SK-N-MC (cell line): Measurements from ENCODE around the gene ZSCAN22.
"Not testable (repeated sequence)": the region's sequence is repeated elsewhere in the genome, so short reads cannot be mapped to it uniquely, and the experiment has no call there.

Experiments used
- DNase-seq: peaks from one replicate; pipeline ENCODE4 v3.0.0-alpha.2; 2011; ENCODE audit warnings: low read depth, low spot score
- H3K27ac ChIP-seq: fragments of 200-600 bp; sonication (generic); 2 replicates; pipeline ENCODE4 v1.5.1; 2016; ENCODE audit warnings: mixed run types
- H3K36me3 ChIP-seq: fragments of 200-600 bp; sonication (generic); 2 replicates; pipeline ENCODE4 v1.6.1; 2017; ENCODE audit warnings: antibody characterized with exemption, low read length, mixed read lengths; ENCODE audit not compliant: insufficient read depth
- H3K4me3 ChIP-seq: fragments of 200-600 bp; sonication (generic); 2 replicates; pipeline ENCODE4 v1.5.1; 2016
- H3K9ac ChIP-seq: fragments of 200-600 bp; sonication (generic); 2 replicates; pipeline ENCODE4 v1.8.0; 2017; ENCODE audit warnings: mixed run types, mixed read lengths; ENCODE audit not compliant: insufficient read length
- H3K9me3 ChIP-seq: fragments of 200-600 bp; sonication (generic); 2 replicates; pipeline ENCODE4 v1.6.1; 2017; ENCODE audit warnings: low read depth, mild to moderate bottlenecking, antibody characterized with exemption, low read length, moderate library complexity, mixed read lengths
- EZH2 ChIP-seq: fragments of 200-600 bp; sonication (generic); IDR thresholded peaks from one replicate; pipeline ENCODE4 v1.6.1; 2017; ENCODE audit warnings: antibody characterized with exemption
- FOXP2 ChIP-seq: optimal IDR thresholded peaks from 2 replicates; pipeline ENCODE3; 2011; ENCODE audit warnings: mild to moderate bottlenecking, moderate library complexity; ENCODE audit not compliant: insufficient read depth; ENCODE audit errors: extremely low read length, control extremely low read depth
- POLR2AphosphoS5 ChIP-seq: IDR thresholded peaks from 2 replicates; pipeline ENCODE4 v1.6.1; 2012; ENCODE audit warnings: mild to moderate bottlenecking, low read depth, low read length, borderline replicate concordance

ZSCAN22 gene

DNA sequence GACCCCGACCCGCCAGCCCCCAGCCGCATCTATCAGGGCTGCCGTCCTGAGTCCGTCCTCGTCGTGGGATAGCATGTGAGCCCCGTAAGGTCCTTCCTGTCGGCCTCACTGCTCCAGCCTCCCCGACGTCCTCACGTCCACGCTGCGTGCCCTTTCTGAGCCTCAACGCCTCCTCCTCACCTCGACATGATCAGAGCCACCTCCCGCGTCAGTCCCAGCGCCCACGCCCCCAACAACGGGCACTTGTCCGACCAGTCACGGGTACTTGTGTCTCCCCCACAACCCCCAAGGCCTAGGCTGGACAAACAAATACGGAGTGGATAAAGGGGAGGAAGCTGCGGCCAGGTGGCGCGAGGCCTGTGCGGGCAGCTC, 35.1 kb downstream of the ZSCAN22 start:
- Histone ChIP-seq H3K27ac (peak overlapping the region; percentile 92), H3K9me3 (no peaks in the 10 kb centered on the region), H3K36me3 (no peaks in the 10 kb centered on the region), H3K9ac (peak overlapping the region; percentile 99), H3K4me3 (peak overlapping the region; percentile 100)
- DNase-seq = no peak
- TF ChIP-seq EZH2 (no peak), FOXP2 (no peak), POLR2AphosphoS5 (no peak)

DNA sequence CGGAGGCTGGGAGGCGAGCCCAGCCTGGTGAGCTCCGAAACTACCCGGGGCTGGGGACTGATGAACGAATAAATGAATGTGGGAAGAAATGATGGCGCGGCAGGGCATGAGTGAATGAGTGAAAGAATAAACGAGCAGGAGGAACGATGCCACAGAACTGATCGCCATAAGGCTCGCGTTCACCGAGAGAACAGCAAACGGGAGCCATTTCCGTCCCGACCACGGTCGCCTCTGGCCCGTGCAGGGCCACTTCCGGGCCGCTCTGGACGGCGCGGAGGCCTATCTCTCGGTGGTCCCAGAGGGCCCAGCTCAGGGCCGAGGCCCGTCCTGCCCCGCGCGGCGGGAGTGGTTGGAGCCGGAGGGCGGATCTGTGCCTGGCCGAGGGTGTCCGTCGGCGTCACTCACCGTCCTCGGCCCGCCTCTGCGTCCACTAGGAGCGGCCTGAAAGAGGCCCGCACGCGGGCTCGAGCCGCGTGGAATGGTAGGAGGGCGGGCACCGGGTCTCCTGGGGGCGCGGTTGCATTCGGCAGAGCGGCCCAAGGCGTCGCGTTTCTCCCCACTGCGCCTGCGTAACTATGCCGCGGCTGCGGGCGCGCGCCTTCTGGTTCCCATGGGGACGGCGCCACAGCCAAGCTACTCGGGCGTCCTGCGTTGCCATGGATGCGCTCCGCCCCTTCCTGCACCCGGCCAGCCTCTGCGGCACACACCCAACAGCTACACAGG, 35.6 kb downstream of the ZSCAN22 start, which contains the start of gene ZNF497:
ZNF497 (minus strand) TSS at position 480 of the 723 bp plus-strand sequence. CDS start 5,116 bp downstream, outside the sequence.
- DNase-seq = peak; percentile 67
- H3K27ac ChIP-seq = peak within 1 kb of the TSS; percentile 92
- peak; percentile 96 for TF ChIP-seq POLR2AphosphoS5
- TF ChIP-seq EZH2 = no peak
- TF ChIP-seq FOXP2 = no peak
- peak within 1 kb of the TSS; percentile 100 for H3K4me3 ChIP-seq
- no peaks in the 10 kb centered on the region for H3K36me3 ChIP-seq
- H3K9ac ChIP-seq = peak within 1 kb of the TSS; percentile 99
- no peaks in the 10 kb centered on the region for H3K9me3 ChIP-seq

DNA sequence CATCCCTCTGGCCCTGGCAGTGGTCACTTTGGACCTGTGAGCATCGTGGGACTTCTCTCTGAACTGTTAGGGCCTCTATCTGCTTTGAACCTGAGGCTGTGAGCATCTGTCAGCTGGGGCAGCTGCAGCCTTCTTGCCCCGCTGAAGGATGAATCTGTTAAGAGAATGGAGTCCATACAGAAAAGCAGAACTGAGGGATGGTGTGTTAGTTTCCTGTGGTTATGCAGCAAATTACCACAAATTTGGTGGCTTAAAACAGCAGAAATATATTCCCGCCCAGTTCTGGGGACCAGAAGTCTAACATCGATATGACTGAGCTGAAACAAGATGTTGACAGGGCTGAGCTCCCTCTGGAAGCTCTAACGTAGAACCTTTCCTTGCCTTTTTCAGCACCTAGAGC, 37.4 kb downstream of the ZSCAN22 start:
- Histone ChIP-seq H3K9ac (no peak overlapping the region), H3K4me3 (no peak overlapping the region), H3K36me3 (no peaks in the 10 kb centered on the region), H3K27ac (no peak overlapping the region), H3K9me3 (no peaks in the 10 kb centered on the region)
- DNase-seq = no peak
- TF ChIP-seq EZH2 (no peak), POLR2AphosphoS5 (no peak), FOXP2 (no peak)

DNA sequence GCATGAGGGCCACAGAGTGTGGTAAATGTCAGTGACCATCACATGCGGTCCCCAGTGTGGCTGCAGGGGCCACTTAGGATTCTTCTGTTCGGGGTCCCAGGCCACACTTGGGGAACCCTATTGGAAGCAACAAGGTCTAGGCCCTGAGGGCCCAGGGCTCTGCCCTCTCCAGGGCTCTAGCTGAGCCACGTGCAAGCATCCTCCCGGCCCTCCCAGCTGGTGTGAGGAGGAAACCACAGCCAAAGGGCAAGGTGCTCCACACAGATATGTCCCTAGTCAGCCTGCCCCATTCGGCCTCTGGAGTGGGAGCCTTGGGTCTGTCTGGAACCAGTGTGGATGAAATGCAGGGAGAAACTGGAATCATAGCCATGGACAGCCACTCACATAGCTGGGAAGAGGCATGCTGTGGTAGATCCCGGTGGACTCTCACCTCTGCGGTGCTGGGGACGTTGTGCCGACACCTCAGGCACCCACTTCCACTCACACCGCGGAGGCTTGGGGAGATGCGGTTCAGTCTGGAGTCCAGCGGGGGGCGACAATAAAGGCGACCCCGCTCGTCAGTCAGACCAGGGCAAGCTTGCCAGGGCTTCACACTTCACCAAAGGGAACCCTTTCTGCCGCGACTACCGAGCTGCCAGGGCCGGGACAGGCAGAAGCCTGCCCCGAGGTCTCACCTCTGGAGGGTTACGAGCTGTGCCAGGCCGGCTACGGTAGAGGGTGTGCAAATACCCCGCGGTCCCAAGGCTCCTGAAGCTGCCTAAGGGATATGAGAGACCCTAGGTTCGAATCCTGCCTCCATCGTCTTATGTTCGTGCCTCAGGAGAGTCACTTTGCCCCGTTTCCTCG, 40.0 kb downstream of the ZSCAN22 start:
- no peak for TF ChIP-seq EZH2
- no peak for TF ChIP-seq FOXP2
- TF ChIP-seq POLR2AphosphoS5 = no peak
- no peaks in the 10 kb centered on the region for H3K9me3 ChIP-seq
- H3K27ac ChIP-seq = no peak overlapping the region
- DNase-seq = no peak
- H3K36me3 ChIP-seq = no peaks in the 10 kb centered on the region
- H3K9ac ChIP-seq = no peak overlapping the region
- H3K4me3 ChIP-seq = no peak overlapping the region

DNA sequence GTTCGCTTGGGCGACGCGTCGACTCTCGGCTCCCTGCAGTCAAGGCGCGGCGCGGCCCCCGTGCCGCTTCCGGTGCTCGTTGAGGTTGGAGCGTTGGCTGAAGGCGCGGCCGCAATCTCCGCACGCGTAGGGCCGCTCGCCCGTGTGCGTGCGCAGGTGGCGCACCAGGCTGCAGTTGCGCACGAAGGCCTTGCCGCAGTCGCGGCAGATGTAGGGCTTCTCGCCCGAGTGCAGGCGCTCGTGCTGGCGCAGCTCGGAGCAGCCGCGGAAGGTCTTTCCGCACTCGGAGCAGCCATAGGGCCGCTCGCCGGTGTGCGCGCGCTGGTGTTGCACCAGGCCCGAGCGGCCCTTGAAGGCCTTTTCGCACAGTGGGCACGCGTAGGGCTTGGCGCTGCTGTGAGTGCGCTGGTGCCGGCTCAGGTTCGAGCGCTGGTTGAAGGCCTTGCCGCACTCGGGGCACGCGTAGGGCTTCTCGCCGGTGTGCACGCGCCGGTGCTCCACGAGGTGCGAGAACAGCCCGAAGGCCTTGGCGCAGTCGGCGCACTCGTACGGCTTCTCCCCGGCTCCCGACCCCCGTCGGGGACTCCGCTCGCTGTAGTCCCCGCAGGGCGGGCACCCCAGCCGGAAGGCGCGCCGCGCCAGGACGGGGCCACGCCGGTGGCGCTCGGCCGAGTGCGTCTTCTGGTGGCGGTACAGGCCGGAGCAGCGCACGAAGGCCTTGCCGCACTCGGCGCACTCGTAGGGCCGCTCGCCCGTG, 41.1 kb downstream of the ZSCAN22 start:
- Histone ChIP-seq H3K9me3 (no peaks in the 10 kb centered on the region), H3K9ac (no peak overlapping the region), H3K27ac (no peak overlapping the region), H3K4me3 (no peak overlapping the region), H3K36me3 (no peaks in the 10 kb centered on the region)
- DNase-seq = no peak
- no peak for TF ChIP-seq EZH2
- no peak for TF ChIP-seq POLR2AphosphoS5
- no peak for TF ChIP-seq FOXP2

DNA sequence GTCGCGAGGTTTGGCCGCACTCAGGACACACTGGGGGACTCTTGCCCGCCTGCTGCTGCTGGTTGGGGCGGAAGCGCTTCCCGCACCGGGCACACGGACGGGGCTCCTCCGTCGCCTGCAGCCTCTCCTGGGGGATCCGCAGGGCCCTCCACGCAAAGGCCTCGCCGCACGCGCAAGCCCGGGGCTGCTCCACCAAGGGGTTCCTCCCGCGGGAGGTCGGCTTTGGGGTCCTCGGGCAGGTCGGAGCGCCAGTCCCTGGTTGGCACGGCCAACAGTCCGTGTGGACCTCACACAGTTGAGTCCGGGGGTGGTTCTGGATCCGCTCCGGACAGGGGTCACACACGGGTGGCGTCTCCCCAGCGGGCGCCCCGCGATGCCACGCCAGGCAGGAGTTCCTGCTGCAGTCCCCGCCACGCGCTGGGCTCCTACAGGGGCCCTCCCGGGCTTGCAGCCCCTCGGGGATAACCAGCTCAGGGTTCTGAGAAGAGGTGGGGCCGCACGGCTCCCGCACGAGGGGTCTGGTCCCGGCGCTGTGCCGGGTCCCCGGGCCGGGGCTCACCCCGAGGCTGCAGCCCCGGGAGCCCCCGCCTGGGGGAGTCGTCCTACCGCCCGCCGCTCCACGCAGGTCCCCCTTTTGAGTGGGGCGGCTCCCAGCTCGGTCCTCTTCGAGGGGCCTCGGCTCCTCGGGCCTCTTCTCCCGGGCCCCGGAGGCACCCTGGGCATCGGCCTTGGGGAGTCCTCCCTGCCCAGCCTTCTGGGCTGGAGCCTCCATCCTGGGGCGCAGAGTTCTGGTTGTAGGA, 42.0 kb downstream of the ZSCAN22 start:
- no peak for DNase-seq
- no peak overlapping the region for H3K27ac ChIP-seq
- TF ChIP-seq FOXP2 (no peak), POLR2AphosphoS5 (no peak), EZH2 (no peak)
- H3K36me3 ChIP-seq = no peaks in the 10 kb centered on the region
- H3K9me3 ChIP-seq = no peaks in the 10 kb centered on the region
- no peak overlapping the region for H3K4me3 ChIP-seq
- H3K9ac ChIP-seq = no peak overlapping the region

DNA sequence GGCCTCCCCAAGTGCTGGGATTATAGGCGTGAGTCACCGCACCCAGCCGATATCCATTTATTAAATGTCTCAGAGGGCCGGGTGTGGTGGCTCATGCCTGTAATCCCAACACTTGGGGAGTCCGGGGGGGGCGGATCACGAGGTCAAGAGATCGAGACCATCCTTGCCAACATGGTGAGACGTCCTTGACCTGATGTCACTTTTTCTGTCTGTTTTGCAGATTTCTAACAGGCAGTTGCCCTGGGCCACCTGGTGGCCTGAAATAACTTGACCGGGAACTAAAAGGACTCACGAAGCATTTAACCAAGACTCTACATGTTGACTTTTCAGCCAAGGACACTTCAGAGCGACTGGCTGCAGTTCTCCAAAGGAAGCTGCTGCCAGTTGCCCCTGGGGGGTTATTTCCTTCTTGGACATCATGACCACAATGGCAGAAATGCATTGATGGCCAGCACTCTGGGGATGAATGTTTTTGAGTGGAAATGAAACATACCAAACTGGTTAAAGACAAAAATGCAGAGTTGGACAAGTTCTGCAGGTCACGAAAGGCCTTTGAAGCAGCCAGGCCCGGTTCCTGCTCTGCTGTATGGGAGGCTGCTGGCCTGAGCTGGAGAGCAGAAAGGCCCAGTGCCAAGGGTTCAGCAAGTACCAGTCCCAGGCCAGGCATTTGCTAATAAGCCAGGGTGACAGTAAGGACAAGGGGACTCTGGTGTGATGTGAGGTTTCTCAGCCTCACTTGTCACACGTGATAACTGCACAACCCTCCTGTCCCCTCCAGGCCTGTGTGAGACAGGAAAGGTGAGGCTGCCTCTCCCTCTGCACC, 45.7 kb downstream of the ZSCAN22 start:
- no peak for TF ChIP-seq POLR2AphosphoS5
- TF ChIP-seq EZH2 = no peak
- TF ChIP-seq FOXP2 = no peak

DNA sequence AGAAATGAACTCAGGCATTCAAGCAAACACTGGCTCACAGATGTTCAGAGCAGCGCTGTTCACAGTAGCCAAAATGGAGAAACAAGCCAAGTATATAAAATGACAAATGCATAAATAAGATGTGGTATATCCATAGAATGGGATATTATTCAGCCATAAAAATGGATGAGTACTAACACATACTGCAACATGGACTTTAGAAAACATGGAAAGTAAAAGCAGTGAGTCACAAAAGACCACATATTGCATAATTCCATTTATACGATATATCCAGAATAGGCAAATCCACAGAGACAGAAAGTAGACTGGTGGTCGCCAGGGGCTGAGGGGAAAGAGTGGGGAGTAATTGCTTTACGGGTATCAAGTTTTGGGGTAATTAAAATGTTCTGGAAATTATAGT, 47.4 kb downstream of the ZSCAN22 start:
- no peak for TF ChIP-seq POLR2AphosphoS5
- TF ChIP-seq FOXP2 = no peak
- TF ChIP-seq EZH2 = no peak
- H3K9me3 ChIP-seq = no peaks in the 10 kb centered on the region
- no peak overlapping the region for H3K9ac ChIP-seq
- DNase-seq = no peak
- H3K4me3 ChIP-seq = no peak overlapping the region
- no peaks in the 10 kb centered on the region for H3K36me3 ChIP-seq
- H3K27ac ChIP-seq = no peak overlapping the region

More for the DNA sequence above, 45.7 kb downstream of the ZSCAN22 start:
- Histone ChIP-seq H3K36me3 (no peaks in the 10 kb centered on the region), H3K27ac (no peak overlapping the region), H3K4me3 (no peak overlapping the region), H3K9ac (no peak overlapping the region), H3K9me3 (no peaks in the 10 kb centered on the region)
- DNase-seq = no peak

DNA sequence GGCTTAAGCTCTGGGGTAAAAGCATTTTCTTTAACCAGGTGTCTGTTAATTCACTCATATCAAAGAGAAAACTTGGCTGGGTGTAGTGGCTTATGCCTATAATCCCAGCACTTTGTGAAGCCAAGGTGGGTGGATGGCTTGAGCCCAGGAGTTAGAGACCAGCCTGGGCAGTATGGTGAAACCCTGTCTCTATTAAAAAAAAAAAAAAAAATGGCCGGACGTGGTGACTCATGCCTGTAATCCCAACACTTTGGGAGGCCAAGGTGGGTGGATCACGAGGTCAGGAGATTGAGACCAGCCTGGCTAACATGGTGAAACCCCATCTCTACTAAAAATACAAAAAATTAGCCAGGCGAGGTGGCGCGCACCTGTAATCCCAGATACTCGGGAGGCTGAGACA, 49.9 kb downstream of the ZSCAN22 start:
- not testable (repeated sequence) for H3K36me3 ChIP-seq, DNase-seq, H3K4me3 ChIP-seq, H3K9me3 ChIP-seq, H3K9ac ChIP-seq, H3K27ac ChIP-seq
